GM12878 (cell line): ENCODE measurements around the gene FAM47B. TPM values are rescaled to one million over a fixed set of nuclear protein-coding genes. Genes with fewer than 3 reads are reported as not detected.

ENCODE experiments used
- ATAC-seq: fragments of 200-7000 bp; cut with Tn5 transposase; 3 replicates; pipeline ENCODE4 v1.9.1; 2020; ENCODE audit warnings: mild to moderate bottlenecking, moderate library complexity
- BruUV-seq: library from RNA; stranded (reverse); fragments of 400-500 nt; replicated peaks from 2 replicates; lab custom pipeline; 2021; lab: Mats Ljungman, UMichigan
- CTCF ChIA-PET: fragments of 300-600 bp; sonication (Branson Sonifier 250); formaldehyde crosslinking; extraction: SDS; loops from one replicate; lab custom pipeline; 2021; ENCODE audit warnings: inconsistent platforms; lab: Yijun Ruan, JAX
- POLR2A ChIA-PET: fragments of 350-600 bp; formaldehyde crosslinking; extraction: SDS; loops from one replicate; lab custom pipeline; 2021; ENCODE audit warnings: inconsistent platforms; lab: Charles Lee
- RAD21 ChIA-PET: fragments of 300-600 bp; sonication (Branson Sonifier 250); formaldehyde crosslinking; loops from one replicate; lab custom pipeline; 2023; ENCODE audit warnings: antibody characterized with exemption; ENCODE audit not compliant: unreplicated experiment; lab: Charles Lee
- SMC1A ChIA-PET: fragments of 300-600 bp; sonication (Branson Sonifier 250); formaldehyde crosslinking; loops from one replicate; lab custom pipeline; 2023; ENCODE audit not compliant: unreplicated experiment, uncharacterized antibody; lab: Charles Lee
- DNase-seq: peaks from one replicate; pipeline ENCODE4 v3.0.0-alpha.2; 2011; ENCODE audit warnings: low read depth, low spot score
- FAIRE-seq: peaks from 3 replicates; lab custom pipeline; 2011; peaks lifted over from hg19 to GRCh38; lab: Jason Lieb, UNC
- H2AFZ ChIP-seq: 2 replicates; pipeline ENCODE4 v1.6.0; 2011; ENCODE audit warnings: low read depth, low read length, control low read depth; ENCODE audit not compliant: control insufficient read depth
- H3K27ac ChIP-seq: 2 replicates; pipeline ENCODE4 v1.5.1; 2011; ENCODE audit warnings: control low read depth; ENCODE audit not compliant: control insufficient read depth, insufficient read depth
- H3K27me3 ChIP-seq, 2 experiments: replicated peaks in 1 of 2; 2 replicates each; pipeline versions ENCODE4 v1.6.0 to v1.6.1; 2011; ENCODE audit warnings: low read length in 1 of 2; ENCODE audit not compliant: control insufficient read depth in 2 of 2, insufficient read depth in 2 of 2
- H3K36me3 ChIP-seq, 2 experiments: 2 replicates each; pipeline ENCODE4 v1.5.1; 2011; ENCODE audit warnings: low read length in 1 of 2; ENCODE audit not compliant: control insufficient read depth in 2 of 2, insufficient read depth in 2 of 2
- H3K4me1 ChIP-seq: 2 replicates; pipeline ENCODE4 v1.6.1; 2011; ENCODE audit warnings: mild to moderate bottlenecking, low read length, moderate library complexity, mixed read lengths; ENCODE audit not compliant: control insufficient read depth, insufficient read depth
- H3K4me2 ChIP-seq: 2 replicates; pipeline ENCODE4 v1.6.0; 2011; ENCODE audit warnings: control low read depth; ENCODE audit not compliant: control insufficient read depth, insufficient read depth
- H3K4me3 ChIP-seq: fragments of 200-600 bp; sonication (generic); 2 replicates; pipeline ENCODE4 v1.5.1; 2016
- H3K79me2 ChIP-seq: 2 replicates; pipeline ENCODE4 v1.6.0; 2011; ENCODE audit warnings: low read length; ENCODE audit not compliant: control insufficient read depth, insufficient read depth
- H3K9ac ChIP-seq: 2 replicates; pipeline ENCODE4 v1.8.0; 2011; ENCODE audit warnings: low read length, control low read depth, mixed read lengths; ENCODE audit not compliant: control insufficient read depth, insufficient read depth
- H3K9me3 ChIP-seq: replicated peaks from 3 replicates; pipeline ENCODE4 v1.5.1; 2011; ENCODE audit warnings: mild to moderate bottlenecking, low read length; ENCODE audit not compliant: control insufficient read depth, insufficient read depth
- H4K20me1 ChIP-seq: 2 replicates; pipeline ENCODE4 v1.6.0; 2011; ENCODE audit not compliant: control insufficient read depth, insufficient read depth
- DPF2 ChIP-seq: fragments of 450-650 bp; IDR thresholded peaks from 2 replicates; pipeline ENCODE4 v1.6.1; 2017; ENCODE audit warnings: mild to moderate bottlenecking
- EP300 ChIP-seq, 2 experiments: fragments of 150-350 bp in 1 of 2; IDR thresholded peaks; 2 replicates each; pipeline ENCODE4 v1.6.1; 2011 to 2012; ENCODE audit warnings: low read depth in 2 of 2, low read length in 2 of 2, borderline replicate concordance in 1 of 2, improper control_type of control experiment in 1 of 2, inconsistent platforms in 1 of 2; ENCODE audit not compliant: control insufficient read depth in 1 of 2
- MEF2A ChIP-seq: IDR thresholded peaks from 2 replicates; pipeline ENCODE4 v1.6.1; 2011; ENCODE audit warnings: low read depth, mild to moderate bottlenecking, low read length, moderate library complexity; ENCODE audit not compliant: insufficient read depth
- TBL1XR1 ChIP-seq: IDR thresholded peaks from 2 replicates; pipeline ENCODE4 v1.6.1; 2012; ENCODE audit warnings: low read depth, low read length, improper control_type of control experiment
- WGBS: methylation state at CpG from one replicate; pipeline ENCODE4 v1.1.6; 2016; ENCODE audit warnings: low lambda C conversion rate; ENCODE audit not compliant: insufficient replicate concordance, insufficient coverage; ENCODE audit errors: missing lambda C conversion rate; 5-methylcytosine and 5-hydroxymethylcytosine counted together
- in situ Hi-C: fragments of 300-500 bp; cut with MboI; formaldehyde crosslinking; loops from 9 replicates; pipeline ENCODE4 v1.14.3; 2018; ENCODE audit warnings: mixed read lengths
- intact Hi-C: fragments of 100-400 bp; cut with micrococcal nuclease; formaldehyde crosslinking; loops from one replicate; pipeline ENCODE4 v1.14.2; 2022; ENCODE audit not compliant: unreplicated experiment
- polyA plus RNA-seq, 11 experiments: library from polyadenylated mRNA; depleted of rRNA in 4 of 11; unstranded in 6 of 11; stranded (reverse) in 5 of 11; fragments of >200 nt; fragmentation: Nextera tagmentation in 4 of 11; fragmentation: Illumina TruSeq in 1 of 11; extraction: Ambion mirVana in 4 of 11; extraction: Trizol in 1 of 11; gene quantifications; 1 replicate in 1 of 11; 2 replicates in 10 of 11; pipeline versions ENCODE4 v1.2.1 to v1.2.3, GENCODE V29; 2011 to 2016; ENCODE audit warnings: inconsistent platforms in 2 of 11, missing spikeins in 2 of 11, low read depth in 1 of 11
- total RNA-seq, 4 experiments: library from RNA; depleted of rRNA in 3 of 4; stranded (reverse); fragments of >200 nt in 3 of 4; fragmentation: Illumina TruSeq in 1 of 4; extraction: Trizol in 1 of 4; gene quantifications; 2 replicates each; pipeline versions ENCODE4 v1.2.1 to v1.2.3, GENCODE V29; 2013 to 2021
- TF ChIP-seq, protein P1 (sequence below): fragments of 450-650 bp; IDR thresholded peaks from 2 replicates; pipeline ENCODE4 v1.6.1; 2017; ENCODE audit warnings: mild to moderate bottlenecking, moderate library complexity
- TF ChIP-seq, protein P2 (sequence below): fragments of 450-650 bp; IDR thresholded peaks from 2 replicates; pipeline ENCODE4 v1.6.1; 2017; ENCODE audit warnings: borderline replicate concordance

The FAM47B gene
- total and polyA plus RNA-seq, 10 of the 15 experiments (the other 5 are each of a cell fraction or from before 2014, with no cell fraction given), result not detected

DNA sequence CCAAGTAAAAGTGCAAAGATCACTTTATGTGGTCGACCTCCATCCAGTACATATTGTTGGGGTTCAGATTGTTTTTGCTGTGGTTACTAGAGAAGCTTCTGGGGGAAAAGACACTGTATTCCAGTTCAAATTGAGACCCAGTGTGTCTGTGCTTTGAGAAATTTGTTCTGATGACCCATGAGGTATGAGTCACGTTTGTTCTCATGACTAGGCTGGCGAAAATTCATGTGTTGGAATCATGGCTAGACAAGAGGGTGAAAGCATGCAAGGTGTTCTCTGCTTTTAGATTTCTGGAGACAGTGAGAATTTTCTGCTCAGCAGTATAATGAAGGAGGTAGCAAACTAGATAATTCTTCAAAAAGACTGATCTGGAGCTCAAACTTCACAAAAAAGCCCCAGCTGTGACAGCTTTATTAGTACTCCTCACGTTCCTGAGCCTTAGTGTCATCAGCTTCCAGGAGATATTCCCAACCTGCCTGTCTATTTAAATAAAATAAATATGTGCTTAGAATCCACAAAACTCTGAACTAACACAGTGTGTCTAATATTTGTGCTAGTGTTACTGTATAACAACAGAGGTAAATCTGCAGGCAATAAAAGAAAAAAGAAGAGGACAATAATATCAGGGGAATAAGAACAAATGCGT, 24.4 kb upstream of the FAM47B start:
- H4K20me1 ChIP-seq, result no peaks in the 10 kb centered on the region
- TF ChIP-seq, protein P1, sequence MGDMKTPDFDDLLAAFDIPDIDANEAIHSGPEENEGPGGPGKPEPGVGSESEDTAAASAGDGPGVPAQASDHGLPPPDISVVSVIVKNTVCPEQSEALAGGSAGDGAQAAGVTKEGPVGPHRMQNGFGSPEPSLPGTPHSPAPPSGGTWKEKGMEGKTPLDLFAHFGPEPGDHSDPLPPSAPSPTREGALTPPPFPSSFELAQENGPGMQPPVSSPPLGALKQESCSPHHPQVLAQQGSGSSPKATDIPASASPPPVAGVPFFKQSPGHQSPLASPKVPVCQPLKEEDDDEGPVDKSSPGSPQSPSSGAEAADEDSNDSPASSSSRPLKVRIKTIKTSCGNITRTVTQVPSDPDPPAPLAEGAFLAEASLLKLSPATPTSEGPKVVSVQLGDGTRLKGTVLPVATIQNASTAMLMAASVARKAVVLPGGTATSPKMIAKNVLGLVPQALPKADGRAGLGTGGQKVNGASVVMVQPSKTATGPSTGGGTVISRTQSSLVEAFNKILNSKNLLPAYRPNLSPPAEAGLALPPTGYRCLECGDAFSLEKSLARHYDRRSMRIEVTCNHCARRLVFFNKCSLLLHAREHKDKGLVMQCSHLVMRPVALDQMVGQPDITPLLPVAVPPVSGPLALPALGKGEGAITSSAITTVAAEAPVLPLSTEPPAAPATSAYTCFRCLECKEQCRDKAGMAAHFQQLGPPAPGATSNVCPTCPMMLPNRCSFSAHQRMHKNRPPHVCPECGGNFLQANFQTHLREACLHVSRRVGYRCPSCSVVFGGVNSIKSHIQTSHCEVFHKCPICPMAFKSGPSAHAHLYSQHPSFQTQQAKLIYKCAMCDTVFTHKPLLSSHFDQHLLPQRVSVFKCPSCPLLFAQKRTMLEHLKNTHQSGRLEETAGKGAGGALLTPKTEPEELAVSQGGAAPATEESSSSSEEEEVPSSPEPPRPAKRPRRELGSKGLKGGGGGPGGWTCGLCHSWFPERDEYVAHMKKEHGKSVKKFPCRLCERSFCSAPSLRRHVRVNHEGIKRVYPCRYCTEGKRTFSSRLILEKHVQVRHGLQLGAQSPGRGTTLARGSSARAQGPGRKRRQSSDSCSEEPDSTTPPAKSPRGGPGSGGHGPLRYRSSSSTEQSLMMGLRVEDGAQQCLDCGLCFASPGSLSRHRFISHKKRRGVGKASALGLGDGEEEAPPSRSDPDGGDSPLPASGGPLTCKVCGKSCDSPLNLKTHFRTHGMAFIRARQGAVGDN, result no peak
- TF ChIP-seq, protein P2, sequence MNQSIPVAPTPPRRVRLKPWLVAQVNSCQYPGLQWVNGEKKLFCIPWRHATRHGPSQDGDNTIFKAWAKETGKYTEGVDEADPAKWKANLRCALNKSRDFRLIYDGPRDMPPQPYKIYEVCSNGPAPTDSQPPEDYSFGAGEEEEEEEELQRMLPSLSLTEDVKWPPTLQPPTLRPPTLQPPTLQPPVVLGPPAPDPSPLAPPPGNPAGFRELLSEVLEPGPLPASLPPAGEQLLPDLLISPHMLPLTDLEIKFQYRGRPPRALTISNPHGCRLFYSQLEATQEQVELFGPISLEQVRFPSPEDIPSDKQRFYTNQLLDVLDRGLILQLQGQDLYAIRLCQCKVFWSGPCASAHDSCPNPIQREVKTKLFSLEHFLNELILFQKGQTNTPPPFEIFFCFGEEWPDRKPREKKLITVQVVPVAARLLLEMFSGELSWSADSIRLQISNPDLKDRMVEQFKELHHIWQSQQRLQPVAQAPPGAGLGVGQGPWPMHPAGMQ, result no peak
- TF ChIP-seq DPF2, result no peak
- TF ChIP-seq TBL1XR1, result no peak
- TF ChIP-seq MEF2A, result no peak
- no peak for TF ChIP-seq EP300 (IDR thresholded peaks at IDR 0.05; ENCODE audit: borderline replicate concordance in 1 of 2, control insufficient read depth in 1 of 2, low read depth in 2 of 2, low read length in 2 of 2)
- H3K4me3 ChIP-seq, result no peak overlapping the region
- POLR2A ChIA-PET, result no interaction called here
- no peak overlapping the region for H3K4me2 ChIP-seq
- RAD21 ChIA-PET, result no interaction called here
- H3K27ac ChIP-seq, result no peak overlapping the region
- no peaks in the 10 kb centered on the region for H3K27me3 ChIP-seq
- no peak overlapping the region for H2AFZ ChIP-seq
- H3K79me2 ChIP-seq, result no peaks in the 10 kb centered on the region
- FAIRE-seq (no peak), ATAC-seq (no peak), DNase-seq (no peak)
- no TSS peak for BruUV-seq
- WGBS, result 7% methylated on average over 5 of the region's 5 CpGs
- intact Hi-C loops, result no loop called here
- no peaks in the 10 kb centered on the region for H3K4me1 ChIP-seq
- in situ Hi-C loops, result no loop called here
- no peaks in the 10 kb centered on the region for H3K9me3 ChIP-seq
- no peak overlapping the region for H3K9ac ChIP-seq
- H3K36me3 ChIP-seq, result no peaks in the 10 kb centered on the region
- CTCF ChIA-PET, result interaction anchor here (0.5 to 0.8 kb wide), 2 partner anchors 230 to 280 kb away, joined by 3 to 5 read pairs; no protein-coding TSS in a partner anchor
- SMC1A ChIA-PET, result no interaction called here
